GM12875 (cell line): ENCODE measurements around the gene LEKR1.

ENCODE experiments used
- H3K4me3 ChIP-seq: one replicate; pipeline ENCODE4 v1.5.1; 2011; ENCODE audit warnings: low read depth, low read length, control low read depth
- TF ChIP-seq, protein P1 (sequence below): IDR thresholded peaks from 2 replicates; pipeline ENCODE4 v1.5.1; 2011; ENCODE audit warnings: low read depth, mild to moderate bottlenecking, control low read depth, inconsistent platforms, low read length, moderate library complexity, borderline replicate concordance; ENCODE audit not compliant: insufficient read depth

Gene LEKR1

DNA sequence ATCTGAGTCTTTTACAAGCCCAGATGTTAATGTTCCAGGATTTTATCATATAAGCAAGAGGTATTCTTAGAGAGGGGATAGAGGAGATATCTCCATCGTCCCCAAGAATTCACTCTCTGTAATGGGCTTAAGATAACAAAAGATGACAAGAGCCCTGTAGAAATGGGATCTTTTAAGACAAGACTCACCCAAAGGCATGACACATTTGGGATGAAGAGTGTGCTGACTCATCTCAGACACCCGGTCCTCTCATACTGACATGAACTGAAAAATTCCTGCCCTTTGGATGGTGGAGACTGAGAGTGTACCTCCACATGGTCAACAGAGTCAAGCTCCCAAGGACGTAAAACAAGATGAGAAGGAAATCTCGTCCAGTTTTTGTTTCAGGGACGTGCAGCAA is 11.0 kb downstream of the LEKR1 start:
- H3K4me3 ChIP-seq = no peak overlapping the region
- TF ChIP-seq, protein P1, sequence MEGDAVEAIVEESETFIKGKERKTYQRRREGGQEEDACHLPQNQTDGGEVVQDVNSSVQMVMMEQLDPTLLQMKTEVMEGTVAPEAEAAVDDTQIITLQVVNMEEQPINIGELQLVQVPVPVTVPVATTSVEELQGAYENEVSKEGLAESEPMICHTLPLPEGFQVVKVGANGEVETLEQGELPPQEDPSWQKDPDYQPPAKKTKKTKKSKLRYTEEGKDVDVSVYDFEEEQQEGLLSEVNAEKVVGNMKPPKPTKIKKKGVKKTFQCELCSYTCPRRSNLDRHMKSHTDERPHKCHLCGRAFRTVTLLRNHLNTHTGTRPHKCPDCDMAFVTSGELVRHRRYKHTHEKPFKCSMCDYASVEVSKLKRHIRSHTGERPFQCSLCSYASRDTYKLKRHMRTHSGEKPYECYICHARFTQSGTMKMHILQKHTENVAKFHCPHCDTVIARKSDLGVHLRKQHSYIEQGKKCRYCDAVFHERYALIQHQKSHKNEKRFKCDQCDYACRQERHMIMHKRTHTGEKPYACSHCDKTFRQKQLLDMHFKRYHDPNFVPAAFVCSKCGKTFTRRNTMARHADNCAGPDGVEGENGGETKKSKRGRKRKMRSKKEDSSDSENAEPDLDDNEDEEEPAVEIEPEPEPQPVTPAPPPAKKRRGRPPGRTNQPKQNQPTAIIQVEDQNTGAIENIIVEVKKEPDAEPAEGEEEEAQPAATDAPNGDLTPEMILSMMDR = no peak

DNA sequence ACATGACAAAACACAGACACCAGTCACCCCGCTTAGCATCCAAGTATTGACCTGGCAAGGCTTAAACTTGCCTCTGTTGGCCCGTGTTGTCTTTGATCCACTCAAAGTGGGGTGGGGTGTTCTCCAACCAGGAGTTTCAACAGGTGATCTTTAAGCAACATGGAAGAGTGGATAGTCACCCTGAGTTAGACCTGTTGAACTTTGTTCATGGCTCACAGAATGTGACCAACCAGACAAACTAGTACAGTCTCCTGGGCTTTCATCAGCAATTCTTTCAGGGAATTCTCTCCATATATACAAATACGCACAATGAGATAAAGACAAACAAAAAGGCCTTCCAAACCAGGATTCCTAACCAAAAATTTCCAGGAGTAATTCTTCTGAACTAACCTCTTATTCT is 11.9 kb downstream of the LEKR1 start:
- TF ChIP-seq, protein P1 = no peak
- H3K4me3 ChIP-seq = no peak overlapping the region

DNA sequence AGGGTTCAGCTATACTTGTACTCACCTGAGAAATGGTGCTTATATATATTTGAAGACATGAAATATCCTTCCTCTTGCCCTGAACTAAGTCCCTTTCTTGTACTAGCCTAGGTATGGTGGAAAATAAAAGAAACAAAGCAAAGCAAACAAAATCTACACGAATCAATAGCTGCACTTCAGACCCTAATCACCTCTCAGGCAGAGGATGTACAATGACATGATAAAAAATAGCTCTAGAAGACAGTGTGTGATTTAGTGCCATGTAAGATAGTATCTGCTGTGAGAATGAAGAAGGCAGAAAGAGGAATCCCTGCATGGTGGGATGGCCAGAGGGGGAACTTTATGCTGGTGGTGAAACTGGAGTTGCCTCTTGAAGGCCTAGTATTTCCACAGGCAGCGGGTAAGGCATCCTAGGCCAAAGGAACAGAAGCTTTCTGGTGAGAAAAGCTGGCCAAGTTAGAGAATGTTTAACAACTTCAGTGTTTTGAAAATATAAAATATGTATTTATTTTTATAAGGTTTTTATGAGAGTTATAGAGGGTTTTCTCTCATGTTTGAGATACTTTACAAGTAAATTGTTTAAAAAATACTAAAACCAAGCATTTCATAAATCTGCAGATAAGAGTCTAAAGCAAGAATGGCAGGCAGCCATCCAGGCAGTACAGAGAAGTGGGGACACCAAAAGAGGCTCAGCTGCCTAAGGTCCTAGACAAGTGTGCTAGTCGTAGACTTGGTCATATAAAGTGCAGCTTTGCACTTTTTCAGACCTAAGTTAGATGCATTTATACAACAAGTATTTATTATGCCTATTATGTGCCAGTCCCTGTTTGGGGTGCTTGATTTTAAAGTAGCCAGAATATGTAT is 14.9 kb downstream of the LEKR1 start:
- TF ChIP-seq, protein P1 = no peak
- no peak overlapping the region for H3K4me3 ChIP-seq

DNA sequence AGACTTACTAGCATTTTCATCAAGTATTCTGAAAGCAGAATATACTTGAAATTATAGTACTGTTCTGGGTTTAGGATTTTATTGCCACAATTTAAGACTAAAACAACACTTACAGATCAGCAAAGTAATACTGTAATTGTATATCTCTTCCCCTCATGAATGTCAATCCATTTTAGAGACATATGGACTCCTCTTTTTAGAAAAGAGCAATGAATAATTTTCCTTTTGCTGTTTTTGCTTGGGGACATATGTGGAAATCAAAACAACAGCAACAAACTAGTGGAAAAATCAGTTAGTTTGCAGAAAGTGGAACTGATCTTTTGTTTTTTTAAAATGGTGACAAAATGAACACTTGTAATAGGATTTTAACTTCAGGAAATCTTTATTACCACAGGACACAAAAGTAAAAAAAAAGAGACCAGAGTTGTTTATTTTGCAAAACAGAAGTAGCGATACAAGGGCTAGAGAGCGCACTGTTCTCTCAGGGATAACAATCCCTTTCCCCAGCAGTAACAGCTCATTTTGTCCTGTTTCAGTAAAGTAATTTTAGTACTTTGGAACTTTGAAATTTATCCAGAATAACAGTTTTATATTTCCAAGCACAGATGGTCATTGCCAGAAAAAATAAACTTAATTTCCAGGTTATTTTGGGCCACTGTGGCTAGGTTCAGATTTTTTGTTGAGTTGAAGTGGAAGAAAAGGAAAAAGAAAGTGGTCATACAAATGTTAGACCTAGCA is 17.1 kb downstream of the LEKR1 start:
- H3K4me3 ChIP-seq = no peak overlapping the region
- TF ChIP-seq, protein P1 = no peak

- TF ChIP-seq, protein P1 = no peak
- no peak overlapping the region for H3K4me3 ChIP-seq
Observed at GRCh38 chr3:156847752-156848448, 21.7 kb downstream of the LEKR1 start.

DNA sequence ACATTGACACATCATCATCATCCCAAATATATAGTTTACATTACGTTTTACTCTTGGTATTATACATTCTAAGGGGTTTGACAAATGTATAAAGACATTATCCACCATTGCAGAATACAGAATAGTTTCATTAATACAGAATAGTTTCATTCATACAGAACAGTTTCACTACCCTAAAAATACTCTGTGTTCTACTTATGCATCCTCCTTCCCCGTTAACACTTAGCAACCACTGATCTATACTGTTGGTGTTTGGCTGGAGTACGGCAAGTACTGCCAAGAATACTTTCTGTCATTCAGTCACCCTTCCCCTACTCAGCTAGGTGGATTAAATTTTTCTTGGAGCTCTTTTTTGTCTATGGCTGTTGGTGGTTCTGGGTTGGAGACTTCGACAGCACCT is 33.4 kb downstream of the LEKR1 start:
- TF ChIP-seq, protein P1 = no peak
- H3K4me3 ChIP-seq = no peak overlapping the region
